ENCODE data around the gene CHST5.
"Not testable (repeated sequence)": the region's sequence is repeated elsewhere in the genome, so short reads cannot be mapped to it uniquely, and the experiment has no call there.

CHST5 gene

GRCh38 chr16:75548456-75548855 is 12.5 kb upstream of the CHST5 start:
- not testable (repeated sequence) for DNase-seq

GRCh38 chr16:75546293-75546692 is 10.4 kb upstream of the CHST5 start:
- no peak for DNase-seq

GRCh38 chr16:75545879-75546278 is 10.0 kb upstream of the CHST5 start:
- not testable (repeated sequence) for DNase-seq

GRCh38 chr16:75542462-75542861 is 6.6 kb upstream of the CHST5 start:
- DNase-seq, result not testable (repeated sequence)

DNA sequence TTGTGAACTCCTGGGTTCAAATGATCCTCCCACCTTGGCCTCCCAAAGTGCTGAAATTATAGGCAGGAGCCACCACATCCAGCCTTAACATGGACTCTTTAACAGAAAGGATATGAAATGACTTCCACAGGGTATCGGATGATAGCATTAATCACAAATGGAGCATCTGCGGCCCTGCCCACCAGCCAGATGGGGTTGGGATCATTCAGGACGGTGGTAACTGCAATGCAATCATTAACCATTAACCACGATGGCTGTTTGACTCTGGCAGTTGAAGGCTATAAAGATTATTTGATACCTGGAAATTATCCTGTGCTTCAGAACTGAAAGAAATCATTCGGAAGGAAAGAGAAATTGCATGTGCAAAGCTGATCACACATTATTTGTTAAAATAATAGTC is 5.3 kb upstream of the CHST5 start:
- no peak for DNase-seq

GRCh38 chr16:75538882-75539565 is 3.1 kb upstream of the CHST5 start:
- DNase-seq, result not testable (repeated sequence)

DNA sequence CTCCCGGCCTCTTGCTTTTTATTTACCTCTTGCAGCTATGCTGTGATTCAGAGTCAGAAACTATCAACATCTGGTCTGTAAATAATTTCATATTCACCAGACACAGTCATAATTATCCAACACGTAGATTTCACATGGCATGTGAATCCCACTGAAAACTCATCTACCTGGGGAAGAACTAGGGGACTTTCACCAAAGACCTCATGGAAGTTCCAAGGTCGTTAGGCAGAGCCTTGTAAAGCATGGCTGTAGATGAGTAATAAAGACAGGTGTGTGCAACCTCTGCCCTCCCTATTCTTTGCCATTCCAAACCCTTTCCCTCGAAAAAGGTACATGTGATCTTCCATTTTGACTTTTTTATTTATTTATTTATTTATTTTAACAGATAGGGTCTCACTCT is 1.9 kb upstream of the CHST5 start:
- no peak for DNase-seq

DNA sequence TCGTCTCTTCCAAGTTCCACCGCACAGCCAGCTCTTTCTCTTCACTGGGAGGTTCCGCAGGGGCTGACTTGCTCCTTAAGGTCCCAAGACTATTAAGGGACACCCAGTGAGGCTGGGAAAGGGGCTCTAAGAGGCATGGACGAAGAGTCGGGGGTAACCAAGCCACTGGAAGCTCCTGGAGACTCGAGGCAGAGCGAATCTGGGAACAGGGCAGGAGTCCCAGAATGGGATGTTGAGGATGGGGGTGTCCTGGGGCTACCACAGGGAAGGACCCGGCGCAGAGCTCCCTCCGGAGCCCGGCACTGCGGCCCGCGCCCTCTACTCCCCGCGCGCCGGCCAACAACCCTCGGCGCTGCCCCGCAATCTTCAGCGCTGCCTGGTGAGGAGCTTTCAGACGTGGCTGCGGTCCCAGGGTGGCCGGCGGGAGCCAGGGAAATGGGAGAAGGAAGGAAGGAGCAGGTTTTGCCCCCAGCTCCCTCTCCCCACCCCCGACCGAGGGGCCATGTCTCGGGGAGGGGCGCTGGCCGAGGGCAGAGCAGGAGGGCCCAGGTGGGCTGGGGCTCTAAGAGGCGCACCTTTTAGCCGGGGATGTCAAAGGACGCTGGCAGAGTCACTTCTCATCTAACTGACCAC is 581 bp downstream of the CHST5 start:
- no peak for DNase-seq

DNA sequence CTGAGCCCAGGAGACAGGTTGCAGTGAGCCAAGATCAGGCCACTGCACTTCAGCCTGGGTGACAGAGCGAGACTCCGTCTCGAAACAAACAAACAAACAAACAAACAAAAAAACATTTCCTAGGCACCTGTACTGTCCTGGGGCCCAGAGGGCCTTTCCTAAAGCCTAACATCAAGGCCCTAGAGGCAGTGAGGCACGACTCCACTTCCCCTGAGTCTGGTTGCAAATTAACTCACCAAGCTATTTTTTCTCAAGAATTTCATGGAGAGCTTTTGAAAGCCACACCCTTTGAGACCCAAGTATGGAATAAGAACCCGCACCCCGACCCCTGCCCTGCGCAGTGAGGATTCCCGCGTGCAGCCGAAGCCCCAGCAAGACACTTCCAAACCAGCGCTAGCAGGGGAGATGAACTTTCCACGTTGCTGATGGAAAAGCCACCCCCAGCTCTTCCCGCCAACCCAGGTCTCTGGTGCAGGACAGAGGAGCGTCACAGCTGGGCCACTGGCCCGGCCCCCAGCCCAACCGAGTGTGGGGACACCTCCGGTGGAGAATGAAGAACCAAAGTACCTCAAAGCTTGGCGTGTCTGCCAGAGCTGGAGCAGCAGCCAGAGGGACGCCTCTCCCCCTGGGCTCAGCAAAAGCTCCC is 1.2 kb downstream of the CHST5 start:
- DNase-seq, result no peak

GRCh38 chr16:75532791-75533190 is 3.1 kb downstream of the CHST5 start:
- DNase-seq, result no peak

DNA sequence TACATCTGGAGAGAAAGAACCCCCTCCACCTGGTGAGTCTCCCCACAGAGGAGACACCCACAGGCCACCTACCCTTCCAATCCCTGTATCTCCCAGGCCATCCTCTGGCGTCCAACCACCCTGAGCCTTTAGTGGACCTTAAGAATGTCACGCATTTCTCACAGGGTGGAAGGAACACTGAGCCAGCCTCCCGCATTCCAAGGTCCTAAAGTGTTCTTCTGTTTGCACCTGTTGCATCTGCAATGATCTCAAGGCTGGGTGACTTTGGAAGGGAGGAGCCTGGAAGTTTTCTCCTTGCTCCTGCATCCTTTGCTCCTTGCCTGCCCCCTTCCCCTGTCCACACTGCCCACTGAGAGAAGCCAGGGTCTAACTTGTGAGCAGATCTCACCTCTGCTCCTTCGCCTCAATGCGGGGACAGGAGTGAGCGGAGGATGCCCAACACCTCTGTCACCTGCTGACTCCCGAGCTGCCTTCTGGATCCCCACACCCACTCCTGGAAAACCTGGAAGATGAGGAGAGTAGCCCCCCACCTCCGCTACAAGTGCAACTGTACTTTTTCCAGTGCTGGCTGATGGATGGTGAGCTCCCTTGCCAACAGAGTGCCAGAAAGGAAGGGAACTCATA is 3.7 kb downstream of the CHST5 start:
- no peak for DNase-seq

DNA sequence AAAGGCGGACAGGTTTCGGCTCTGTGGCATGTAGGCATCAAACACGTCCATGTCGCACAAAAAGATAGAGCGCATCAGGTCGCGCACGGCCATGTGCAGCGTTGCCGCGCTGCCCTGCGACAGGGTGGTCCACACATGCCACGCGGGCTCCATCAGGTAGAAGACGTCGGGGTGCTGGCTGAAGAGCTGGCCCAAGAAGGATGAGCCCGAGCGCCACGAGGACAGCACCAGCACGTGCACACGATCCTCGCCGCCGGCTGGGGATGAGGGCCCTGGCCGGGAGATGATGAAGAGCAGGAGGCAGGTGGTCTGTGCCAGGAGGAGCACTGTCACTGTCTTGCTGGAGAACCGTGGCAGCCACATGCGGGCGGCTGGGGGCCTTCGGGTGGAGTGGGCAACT is 5.9 kb downstream of the CHST5 start:
- no peak for DNase-seq

GRCh38 chr16:75529056-75529905 is 6.6 kb downstream of the CHST5 start:
- DNase-seq, result no peak

DNA sequence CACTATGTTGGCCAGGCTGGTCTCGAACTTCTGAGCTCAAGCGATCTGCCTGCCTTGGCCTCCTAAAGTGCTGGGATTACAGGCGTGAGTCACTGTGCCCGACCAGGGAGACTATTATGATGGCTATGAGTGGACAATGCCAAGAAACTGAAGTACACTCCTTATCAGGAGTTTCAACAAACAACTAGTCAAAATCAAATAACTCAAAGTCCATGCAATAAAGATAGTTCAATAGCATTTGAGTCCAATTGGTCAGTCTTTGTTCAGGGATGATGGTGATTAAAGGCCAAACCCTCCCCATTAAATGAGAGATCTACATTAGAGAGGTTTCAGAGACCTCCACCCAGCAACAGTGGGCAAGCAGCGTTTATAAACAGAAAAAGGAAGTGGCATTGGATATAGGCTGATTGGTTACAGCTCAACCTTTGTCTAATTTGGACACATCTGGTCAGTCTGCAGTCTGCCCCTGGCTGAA is 8.0 kb downstream of the CHST5 start:
- no peak for DNase-seq

DNA sequence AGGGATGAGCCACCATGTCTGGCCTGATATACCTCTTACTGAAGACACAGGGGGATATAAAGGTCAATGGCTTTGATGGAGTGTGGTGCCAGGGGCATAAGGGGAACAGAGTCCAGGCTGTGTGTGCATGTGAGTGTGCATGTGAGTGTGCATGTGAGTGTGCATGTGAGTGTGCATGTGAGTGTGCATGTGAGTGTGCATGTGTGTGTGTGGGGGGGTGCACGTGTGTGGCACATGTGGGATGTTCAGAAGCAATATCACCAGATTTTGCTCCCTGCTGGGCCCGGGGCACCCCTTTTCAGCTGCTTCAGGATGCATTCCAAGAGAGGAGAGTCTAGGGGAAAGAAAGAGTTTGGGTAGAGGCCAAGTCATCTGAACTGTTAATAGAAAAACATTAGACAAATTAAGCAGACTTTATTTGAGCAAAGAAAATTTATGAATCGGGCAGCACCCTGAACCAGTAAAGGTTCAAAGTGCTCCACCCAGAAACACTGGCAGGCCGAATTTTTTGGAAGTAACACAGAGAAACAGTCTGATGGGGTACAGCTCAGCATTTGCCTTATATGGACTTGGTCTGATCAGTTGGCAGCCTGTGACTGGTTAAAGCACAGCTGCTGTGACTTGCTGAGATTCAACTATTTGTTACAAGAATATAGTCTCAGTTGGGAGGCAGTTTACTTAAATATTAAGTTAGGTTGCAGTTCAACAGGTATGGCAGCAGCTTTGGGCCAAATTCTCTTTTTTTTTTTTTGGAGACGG is 9.7 kb downstream of the CHST5 start:
- no peak for DNase-seq

GRCh38 chr16:75519175-75519574 is 16.7 kb downstream of the CHST5 start:
- DNase-seq, result no peak

DNA sequence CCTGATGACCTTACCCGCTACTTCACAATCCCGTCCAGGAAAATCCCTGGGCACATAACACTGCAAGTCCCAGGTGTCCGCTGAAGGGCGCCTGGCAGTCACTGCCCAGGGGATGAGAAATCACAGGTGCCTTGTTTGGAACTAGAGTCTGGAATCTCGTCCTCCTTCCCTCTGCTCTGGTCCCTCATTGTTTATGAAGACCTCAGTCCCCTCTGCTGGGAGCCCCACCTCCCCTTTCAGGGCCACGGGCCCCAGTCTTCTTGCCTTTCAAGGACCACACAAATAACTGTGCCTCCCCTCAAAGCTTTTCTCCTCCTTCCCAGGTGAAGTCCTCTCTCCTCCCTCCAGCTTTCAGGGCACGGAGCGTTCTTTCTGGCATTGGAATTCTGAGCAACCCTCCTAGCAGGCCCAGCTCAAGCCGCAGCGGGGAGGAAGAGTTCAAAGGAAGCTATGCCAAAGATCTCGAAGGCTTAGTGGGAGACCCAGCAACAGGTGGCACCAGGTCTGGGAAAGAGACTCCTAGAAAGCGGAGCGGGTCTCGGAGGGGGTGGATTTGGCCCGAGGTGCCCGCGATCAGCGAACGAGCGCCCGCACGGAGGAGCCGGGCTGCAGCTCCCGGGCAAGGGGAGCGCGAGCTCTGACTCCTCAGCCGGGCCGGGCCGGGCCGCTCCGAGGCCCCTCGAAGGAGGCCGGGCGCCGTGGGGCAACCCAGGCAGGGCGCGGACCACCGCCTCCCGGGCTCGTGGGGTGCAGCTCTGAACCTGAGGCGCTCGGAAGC is 19.5 kb downstream of the CHST5 start:
- peak; percentile 11 to 15 for DNase-seq

GRCh38 chr16:75514296-75514695 is 21.6 kb downstream of the CHST5 start:
- no peak for DNase-seq

GRCh38 chr16:75506574-75506973 is 29.3 kb downstream of the CHST5 start:
- DNase-seq, result no peak

DNA sequence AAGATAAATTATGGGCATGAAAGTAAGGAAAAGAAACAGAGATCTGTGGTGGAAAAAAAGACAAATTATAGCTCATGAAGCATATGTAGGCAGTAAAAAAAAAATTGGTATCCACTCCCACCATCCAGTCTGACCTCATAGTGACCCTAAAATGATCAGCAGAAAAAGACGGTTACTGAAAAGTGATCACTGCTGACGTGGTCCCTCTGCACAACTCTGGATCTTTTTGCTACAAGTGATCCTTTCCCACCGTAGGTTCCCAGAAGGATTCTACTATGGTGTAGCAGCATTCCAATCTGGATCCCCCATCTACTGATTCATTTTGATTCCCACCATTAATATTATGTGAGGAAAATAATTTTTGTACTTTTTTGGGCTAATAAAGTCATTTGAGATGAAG is 29.8 kb downstream of the CHST5 start:
- DNase-seq, result no peak

GRCh38 chr16:75503801-75504200 is 32.1 kb downstream of the CHST5 start:
- no peak for DNase-seq
